Astrocyte (in vitro differentiated cells and primary cell): ENCODE measurements around the gene ELMOD1. TPM values are rescaled to one million over a fixed set of nuclear protein-coding genes. Genes with fewer than 3 reads are reported as not detected.
"Not testable (repeated sequence)": the region's sequence is repeated elsewhere in the genome, so short reads cannot be mapped to it uniquely, and the experiment has no call there.

Experiments
- DNase-seq: peaks from one replicate; pipeline ENCODE4 v3.0.0-alpha.2; 2010; ENCODE audit warnings: low read depth
- FAIRE-seq: peaks from 2 replicates; lab custom pipeline; 2011; peaks lifted over from hg19 to GRCh38; lab: Jason Lieb, UNC
- H2AFZ ChIP-seq: 2 replicates; pipeline ENCODE4 v1.6.0; 2012; ENCODE audit warnings: low read depth, low read length, inconsistent platforms
- H3K27ac ChIP-seq: 2 replicates; pipeline ENCODE4 v1.5.1; 2011; ENCODE audit warnings: low read depth, low read length, inconsistent platforms
- H3K27me3 ChIP-seq: 2 replicates; pipeline ENCODE4 v1.6.0; 2011; ENCODE audit warnings: low read length, inconsistent platforms; ENCODE audit not compliant: insufficient read depth
- H3K36me3 ChIP-seq: 2 replicates; pipeline ENCODE4 v1.5.1; 2011; ENCODE audit warnings: low read length, inconsistent platforms; ENCODE audit not compliant: insufficient read depth
- H3K4me1 ChIP-seq: 2 replicates; pipeline ENCODE4 v1.5.1; 2011; ENCODE audit warnings: low read length, inconsistent platforms; ENCODE audit not compliant: insufficient read depth
- H3K4me2 ChIP-seq: 2 replicates; pipeline ENCODE4 v1.6.0; 2012; ENCODE audit warnings: low read length, inconsistent platforms
- H3K4me3 ChIP-seq: 2 replicates; pipeline ENCODE4 v1.5.1; 2011; ENCODE audit warnings: low read depth, mild to moderate bottlenecking, low read length, inconsistent platforms; ENCODE audit not compliant: insufficient read depth
- H3K79me2 ChIP-seq: 2 replicates; pipeline ENCODE4 v1.6.0; 2012; ENCODE audit warnings: mild to moderate bottlenecking, low read length, inconsistent platforms; ENCODE audit not compliant: insufficient read depth
- H3K9ac ChIP-seq: 2 replicates; pipeline ENCODE4 v1.6.0; 2012; ENCODE audit warnings: mild to moderate bottlenecking, low read length, inconsistent platforms
- H3K9me3 ChIP-seq: 2 replicates; pipeline ENCODE4 v1.5.1; 2012; ENCODE audit warnings: low read depth, mild to moderate bottlenecking, low read length, inconsistent platforms; ENCODE audit not compliant: insufficient read depth
- H4K20me1 ChIP-seq: 2 replicates; pipeline ENCODE4 v1.6.0; 2012; ENCODE audit warnings: low read length, inconsistent platforms; ENCODE audit not compliant: insufficient read depth
- H3K27ac Mint-ChIP-seq: one replicate; pipeline ENCODE4 v1.8.0; 2021; ENCODE audit warnings: mild to moderate bottlenecking, mixed read lengths; ENCODE audit not compliant: unreplicated experiment
- H3K27me3 Mint-ChIP-seq: one replicate; pipeline ENCODE4 v1.8.0; 2021; ENCODE audit warnings: low read depth, mixed read lengths; ENCODE audit not compliant: unreplicated experiment
- H3K36me3 Mint-ChIP-seq: one replicate; pipeline ENCODE4 v1.8.0; 2021; ENCODE audit warnings: low read depth, mixed read lengths; ENCODE audit not compliant: unreplicated experiment
- H3K4me1 Mint-ChIP-seq: one replicate; pipeline ENCODE4 v1.8.0; 2021; ENCODE audit warnings: low read depth, mixed read lengths; ENCODE audit not compliant: unreplicated experiment
- H3K4me3 Mint-ChIP-seq: one replicate; pipeline ENCODE4 v1.8.0; 2021; ENCODE audit warnings: mild to moderate bottlenecking, moderate library complexity, mixed read lengths; ENCODE audit not compliant: unreplicated experiment
- H3K9me3 Mint-ChIP-seq: one replicate; pipeline ENCODE4 v1.8.0; 2021; ENCODE audit warnings: mild to moderate bottlenecking, mixed read lengths; ENCODE audit not compliant: unreplicated experiment
- EZH2 ChIP-seq: IDR thresholded peaks from 2 replicates; pipeline ENCODE4 v1.6.1; 2012; ENCODE audit warnings: mild to moderate bottlenecking, low read length, inconsistent platforms; ENCODE audit not compliant: insufficient read depth
- total RNA-seq: library from RNA; stranded (reverse); gene quantifications from 2 replicates; pipeline ENCODE4 v1.2.1, GENCODE V29; 2021
- TF ChIP-seq, protein P1 (sequence below): IDR thresholded peaks from 2 replicates; pipeline ENCODE4 v1.5.1; 2011; ENCODE audit warnings: low read depth, mild to moderate bottlenecking, inconsistent platforms, low read length, moderate library complexity; ENCODE audit not compliant: insufficient read depth

The ELMOD1 gene
- total RNA-seq, 1 donor from 2014 or later, result 0.52 TPM

GRCh38 chr11:107577346-107577711, 13.6 kb upstream of the ELMOD1 start:
- no peak overlapping the region for H2AFZ ChIP-seq
- no peak overlapping the region for H3K4me3 ChIP-seq
- Mint-ChIP-seq H3K4me1 (no peaks in the 10 kb centered on the region), H3K27me3 (no peaks in the 10 kb centered on the region), H3K4me3 (no peak overlapping the region), H3K9me3 (no peaks in the 10 kb centered on the region), H3K27ac (no peak overlapping the region), H3K36me3 (no peaks in the 10 kb centered on the region)
- H3K27ac ChIP-seq, result no peak overlapping the region
- H3K9me3 ChIP-seq, result no peaks in the 10 kb centered on the region
- no peak overlapping the region for H3K9ac ChIP-seq
- TF ChIP-seq, protein P1, sequence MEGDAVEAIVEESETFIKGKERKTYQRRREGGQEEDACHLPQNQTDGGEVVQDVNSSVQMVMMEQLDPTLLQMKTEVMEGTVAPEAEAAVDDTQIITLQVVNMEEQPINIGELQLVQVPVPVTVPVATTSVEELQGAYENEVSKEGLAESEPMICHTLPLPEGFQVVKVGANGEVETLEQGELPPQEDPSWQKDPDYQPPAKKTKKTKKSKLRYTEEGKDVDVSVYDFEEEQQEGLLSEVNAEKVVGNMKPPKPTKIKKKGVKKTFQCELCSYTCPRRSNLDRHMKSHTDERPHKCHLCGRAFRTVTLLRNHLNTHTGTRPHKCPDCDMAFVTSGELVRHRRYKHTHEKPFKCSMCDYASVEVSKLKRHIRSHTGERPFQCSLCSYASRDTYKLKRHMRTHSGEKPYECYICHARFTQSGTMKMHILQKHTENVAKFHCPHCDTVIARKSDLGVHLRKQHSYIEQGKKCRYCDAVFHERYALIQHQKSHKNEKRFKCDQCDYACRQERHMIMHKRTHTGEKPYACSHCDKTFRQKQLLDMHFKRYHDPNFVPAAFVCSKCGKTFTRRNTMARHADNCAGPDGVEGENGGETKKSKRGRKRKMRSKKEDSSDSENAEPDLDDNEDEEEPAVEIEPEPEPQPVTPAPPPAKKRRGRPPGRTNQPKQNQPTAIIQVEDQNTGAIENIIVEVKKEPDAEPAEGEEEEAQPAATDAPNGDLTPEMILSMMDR, result no peak
- TF ChIP-seq EZH2, result no peak
- FAIRE-seq (no peak), DNase-seq (no peak)
- H3K4me1 ChIP-seq, result no peaks in the 10 kb centered on the region
- H3K4me2 ChIP-seq, result no peak overlapping the region
- H3K27me3 ChIP-seq, result no peaks in the 10 kb centered on the region
- H4K20me1 ChIP-seq, result no peaks in the 10 kb centered on the region
- H3K79me2 ChIP-seq, result no peaks in the 10 kb centered on the region
- H3K36me3 ChIP-seq, result no peaks in the 10 kb centered on the region

DNA sequence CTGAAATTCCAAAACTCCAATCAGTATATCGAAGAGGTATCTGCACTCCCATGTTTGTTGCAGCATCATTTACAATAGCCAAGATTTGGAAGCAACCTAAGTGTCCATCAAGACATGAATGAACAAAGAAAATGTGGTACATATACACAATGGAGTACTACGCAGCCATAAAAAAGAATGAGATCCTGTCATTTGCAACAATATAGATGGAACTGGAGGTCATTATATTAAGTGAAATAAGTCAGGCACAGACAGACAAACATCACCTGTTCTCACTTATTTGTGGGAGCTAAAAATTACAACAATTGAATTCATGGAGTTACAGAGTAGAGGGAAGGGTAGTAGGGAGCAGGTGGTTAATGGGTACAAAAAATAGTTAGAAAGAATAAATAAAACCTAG, 11.8 kb upstream of the ELMOD1 start:
- not testable (repeated sequence) for H3K27ac ChIP-seq, H2AFZ ChIP-seq, H3K27me3 ChIP-seq, H3K36me3 ChIP-seq, H3K9me3 Mint-ChIP-seq, H3K4me3 Mint-ChIP-seq, H3K9me3 ChIP-seq, DNase-seq, H3K4me1 Mint-ChIP-seq, FAIRE-seq, H3K4me2 ChIP-seq, H3K27ac Mint-ChIP-seq, H3K9ac ChIP-seq, H3K27me3 Mint-ChIP-seq, H3K36me3 Mint-ChIP-seq, H3K4me3 ChIP-seq, H4K20me1 ChIP-seq, H3K4me1 ChIP-seq, H3K79me2 ChIP-seq

- H4K20me1 ChIP-seq, result no peaks in the 10 kb centered on the region
- H3K9ac ChIP-seq, result no peak overlapping the region
- no peak overlapping the region for H3K4me3 ChIP-seq
- no peak overlapping the region for H3K27ac Mint-ChIP-seq
- peaks cover 10% of the 10 kb centered on the region for H3K27me3 Mint-ChIP-seq
- H3K27me3 ChIP-seq, result no peaks in the 10 kb centered on the region
- no peak overlapping the region for H3K4me2 ChIP-seq
- no peaks in the 10 kb centered on the region for H3K36me3 ChIP-seq
- TF ChIP-seq EZH2, result no peak
- TF ChIP-seq, protein P1, result no peak
- no peaks in the 10 kb centered on the region for H3K36me3 Mint-ChIP-seq
- no peaks in the 10 kb centered on the region for H3K79me2 ChIP-seq
- H3K9me3 Mint-ChIP-seq, result no peaks in the 10 kb centered on the region
- DNase-seq, result no peak
- no peak overlapping the region for H2AFZ ChIP-seq
- H3K4me3 Mint-ChIP-seq, result no peak overlapping the region
- H3K4me1 Mint-ChIP-seq, result no peaks in the 10 kb centered on the region
- no peaks in the 10 kb centered on the region for H3K4me1 ChIP-seq
- no peaks in the 10 kb centered on the region for H3K9me3 ChIP-seq
- no peak for FAIRE-seq
- H3K27ac ChIP-seq, result no peak overlapping the region
These were observed 9.8 kb upstream of the ELMOD1 start for GRCh38 chr11:107581147-107581546.
